IMR-90 (cell line): ENCODE results near the gene RAPGEFL1. TPM values are rescaled to one million over a fixed set of nuclear protein-coding genes. Genes with fewer than 3 reads are reported as not detected.

Source experiments
- ATAC-seq: fragments of 200-7000 bp; cut with Tn5 transposase; 2 replicates; pipeline ENCODE4 v1.9.1; 2020; ENCODE audit warnings: low read depth, mild to moderate bottlenecking, moderate library complexity
- BruUV-seq: library from RNA; stranded (reverse); fragments of 400-500 nt; replicated peaks from 2 replicates; lab custom pipeline; 2021; lab: Mats Ljungman, UMichigan
- CTCF ChIA-PET: fragments of 300-600 bp; formaldehyde crosslinking; extraction: SDS; loops from one replicate; lab custom pipeline; 2021; ENCODE audit warnings: antibody characterized with exemption; lab: Yijun Ruan, JAX
- POLR2A ChIA-PET: fragments of 300-600 bp; sonication (Branson Sonifier 250); formaldehyde crosslinking; loops from one replicate; lab custom pipeline; 2022; ENCODE audit warnings: antibody characterized with exemption; ENCODE audit not compliant: unreplicated experiment; lab: Charles Lee
- DNase-seq: peaks from one replicate; pipeline ENCODE4 v3.0.0; 2013
- H2AFZ ChIP-seq: replicated peaks from 2 replicates; pipeline ENCODE3; 2013; ENCODE audit warnings: low read length, mild to moderate bottlenecking; ENCODE audit not compliant: poor library complexity
- H2AK5ac ChIP-seq: 2 replicates; pipeline ENCODE4 v1.6.1; 2013; ENCODE audit warnings: low read depth, low read length, inconsistent platforms
- H2AK9ac ChIP-seq: replicated peaks from 2 replicates; pipeline ENCODE3; 2013; ENCODE audit warnings: mild to moderate bottlenecking, low read depth, low read length, moderate library complexity; ENCODE audit not compliant: poor library complexity
- H2BK120ac ChIP-seq: 2 replicates; pipeline ENCODE4 v1.6.1; 2013; ENCODE audit warnings: low read depth, low read length, inconsistent platforms
- H2BK15ac ChIP-seq: 3 replicates; pipeline ENCODE4 v1.6.1; 2013; ENCODE audit warnings: low read depth, low read length, inconsistent platforms
- H2BK20ac ChIP-seq: 2 replicates; pipeline ENCODE4 v1.6.1; 2013; ENCODE audit warnings: low read depth, mild to moderate bottlenecking, inconsistent platforms, low read length, moderate library complexity
- H2BK5ac ChIP-seq: 2 replicates; pipeline ENCODE4 v1.6.1; 2013; ENCODE audit warnings: mild to moderate bottlenecking, low read depth, low read length, inconsistent platforms; ENCODE audit not compliant: poor library complexity, severe bottlenecking
- H3K14ac ChIP-seq: replicated peaks from 2 replicates; pipeline ENCODE4 v1.6.1; 2013; ENCODE audit warnings: low read depth, low read length, inconsistent platforms
- H3K18ac ChIP-seq: 2 replicates; pipeline ENCODE4 v1.6.1; 2013; ENCODE audit warnings: low read depth, low read length, control low read depth
- H3K23ac ChIP-seq: 2 replicates; pipeline ENCODE4 v1.6.1; 2013; ENCODE audit warnings: low read depth, low read length, inconsistent platforms
- H3K27ac ChIP-seq: 2 replicates; pipeline ENCODE4 v1.5.1; 2013; ENCODE audit warnings: mild to moderate bottlenecking, control low read depth, low read length; ENCODE audit not compliant: insufficient read depth
- H3K27me3 ChIP-seq: 2 replicates; pipeline ENCODE4 v1.6.1; 2013; ENCODE audit warnings: low read length; ENCODE audit not compliant: control insufficient read depth, insufficient read depth
- H3K36me3 ChIP-seq: 2 replicates; pipeline ENCODE4 v1.6.1; 2013; ENCODE audit warnings: low read length, mixed read lengths; ENCODE audit not compliant: control insufficient read depth, insufficient read depth
- H3K4ac ChIP-seq: 2 replicates; pipeline ENCODE4 v1.6.1; 2013; ENCODE audit warnings: low read depth, low read length, inconsistent platforms
- H3K4me1 ChIP-seq: 2 replicates; pipeline ENCODE4 v1.6.1; 2013; ENCODE audit warnings: low read length, mixed read lengths; ENCODE audit not compliant: control insufficient read depth, insufficient read depth
- H3K4me2 ChIP-seq: 2 replicates; pipeline ENCODE4 v1.6.1; 2013; ENCODE audit warnings: low read depth, mild to moderate bottlenecking, control low read depth, low read length, moderate library complexity
- H3K4me3 ChIP-seq: 2 replicates; pipeline ENCODE4 v1.5.1; 2013; ENCODE audit warnings: low read depth, mild to moderate bottlenecking, control low read depth, low read length, moderate library complexity; ENCODE audit not compliant: insufficient read depth
- H3K56ac ChIP-seq: 2 replicates; pipeline ENCODE4 v1.6.1; 2013; ENCODE audit warnings: low read length, inconsistent platforms; ENCODE audit not compliant: insufficient read depth; ENCODE audit errors: extremely low read depth
- H3K79me1 ChIP-seq, 2 experiments: 2 replicates each; pipeline ENCODE4 v1.6.1; 2013; ENCODE audit warnings: low read length in 2 of 2, inconsistent platforms in 1 of 2, low read depth in 1 of 2
- H3K9ac ChIP-seq: 2 replicates; pipeline ENCODE4 v1.6.1; 2013; ENCODE audit warnings: low read depth, low read length, control low read depth
- H3K9me1 ChIP-seq: 2 replicates; pipeline ENCODE4 v1.6.1; 2013; ENCODE audit warnings: low read length, inconsistent platforms; ENCODE audit not compliant: insufficient read depth
- H3K9me3 ChIP-seq: 2 replicates; pipeline ENCODE4 v1.6.1; 2013; ENCODE audit warnings: low read length; ENCODE audit not compliant: control insufficient read depth, insufficient read depth
- H4K20me1 ChIP-seq: 2 replicates; pipeline ENCODE4 v1.6.1; 2013; ENCODE audit warnings: low read length, inconsistent platforms; ENCODE audit not compliant: insufficient read depth
- H4K5ac ChIP-seq: 2 replicates; pipeline ENCODE4 v1.6.1; 2013; ENCODE audit warnings: mild to moderate bottlenecking, low read depth, low read length, control low read depth
- H4K8ac ChIP-seq, 2 experiments: 2 replicates each; pipeline ENCODE4 v1.6.1; 2013; ENCODE audit warnings: low read depth in 2 of 2, low read length in 2 of 2, control low read depth in 1 of 2, inconsistent platforms in 1 of 2
- H4K91ac ChIP-seq: 2 replicates; pipeline ENCODE4 v1.6.1; 2013; ENCODE audit warnings: low read depth, low read length, inconsistent platforms; ENCODE audit not compliant: insufficient read depth
- BHLHE40 ChIP-seq: fragments of 150-350 bp; IDR thresholded peaks from 2 replicates; pipeline ENCODE4 v1.6.1; 2016; ENCODE audit warnings: mild to moderate bottlenecking, low read depth, low read length
- CHD1 ChIP-seq: IDR thresholded peaks from 2 replicates; pipeline ENCODE4 v1.6.1; 2012; ENCODE audit warnings: low read depth, low read length, improper control_type of control experiment
- FOS ChIP-seq: fragments of 150-350 bp; IDR thresholded peaks from 2 replicates; pipeline ENCODE4 v1.6.1; 2016; ENCODE audit warnings: low read depth, low read length
- MAFK ChIP-seq: IDR thresholded peaks from 2 replicates; pipeline ENCODE4 v1.6.1; 2012; ENCODE audit warnings: low read depth, low read length, improper control_type of control experiment
- MAZ ChIP-seq: IDR thresholded peaks from 2 replicates; pipeline ENCODE4 v1.6.1; 2012; ENCODE audit warnings: low read depth, mild to moderate bottlenecking, low read length, improper control_type of control experiment, moderate library complexity, borderline replicate concordance
- MXI1 ChIP-seq: IDR thresholded peaks from 2 replicates; pipeline ENCODE4 v1.6.1; 2012; ENCODE audit warnings: low read depth, mild to moderate bottlenecking, low read length, moderate library complexity, borderline replicate concordance
- POLR2A ChIP-seq: IDR thresholded peaks from 2 replicates; pipeline ENCODE4 v1.6.1; 2012; ENCODE audit warnings: mild to moderate bottlenecking, low read depth, low read length
- RCOR1 ChIP-seq: IDR thresholded peaks from 2 replicates; pipeline ENCODE4 v1.6.1; 2012; ENCODE audit warnings: mild to moderate bottlenecking, low read length, improper control_type of control experiment; ENCODE audit not compliant: insufficient replicate concordance
- SMC3 ChIP-seq: fragments of 150-350 bp; IDR thresholded peaks from 2 replicates; pipeline ENCODE4 v1.6.1; 2016; ENCODE audit warnings: low read depth, mild to moderate bottlenecking, antibody characterized with exemption, low read length, moderate library complexity
- WGBS, 2 experiments: methylation state at CpG; one replicate each; pipeline versions ENCODE4 v1.1.5 to v1.1.7; 2013; ENCODE audit warnings: missing lambda C conversion rate in 2 of 2; ENCODE audit not compliant: insufficient read length in 1 of 2; ENCODE audit errors: extremely low coverage in 2 of 2; 5-methylcytosine and 5-hydroxymethylcytosine counted together
- dilution Hi-C: fragments of 300-500 bp; cut with HindIII; formaldehyde crosslinking; loops from one replicate; pipeline ENCODE4 v1.14.3; 2018; ENCODE audit warnings: low sequenced_read_pairs; ENCODE audit not compliant: unreplicated experiment
- in situ Hi-C: fragments of 300-500 bp; cut with MboI; formaldehyde crosslinking; loops from 3 replicates; pipeline ENCODE4 v1.14.3; 2019; ENCODE audit warnings: low sequenced_read_pairs, inconsistent platforms, mixed read lengths
- intact Hi-C: fragments of 100-400 bp; cut with micrococcal nuclease; formaldehyde crosslinking; loops from 2 replicates; pipeline ENCODE4 v1.10.0; 2022
- polyA plus RNA-seq, 3 experiments: library from polyadenylated mRNA; depleted of rRNA; stranded (reverse); fragments of >200 nt; gene quantifications; 2 replicates each; pipeline ENCODE4 v1.2.3, GENCODE V29; 2012; ENCODE audit warnings: low replicate concordance in 1 of 3
- total RNA-seq: library from RNA; depleted of rRNA; stranded (reverse); fragments of >200 nt; gene quantifications from 2 replicates; pipeline ENCODE4 v1.2.3, GENCODE V29; 2012
- TF ChIP-seq, protein P1 (sequence below): conservative IDR thresholded peaks from 2 replicates; pipeline ENCODE4 v1.5.1; 2012; ENCODE audit warnings: mild to moderate bottlenecking, low read depth, low read length, improper control_type of control experiment
- TF ChIP-seq, protein P2 (sequence below): fragments of 150-350 bp; IDR thresholded peaks from 2 replicates; pipeline ENCODE4 v1.6.1; 2016; ENCODE audit warnings: low read depth, mild to moderate bottlenecking, low read length, moderate library complexity, borderline replicate concordance

The RAPGEFL1 gene
- total and polyA plus RNA-seq, 2 of the 4 experiments (the other 2 are of a cell fraction): 0.54 to 5.6 TPM

DNA sequence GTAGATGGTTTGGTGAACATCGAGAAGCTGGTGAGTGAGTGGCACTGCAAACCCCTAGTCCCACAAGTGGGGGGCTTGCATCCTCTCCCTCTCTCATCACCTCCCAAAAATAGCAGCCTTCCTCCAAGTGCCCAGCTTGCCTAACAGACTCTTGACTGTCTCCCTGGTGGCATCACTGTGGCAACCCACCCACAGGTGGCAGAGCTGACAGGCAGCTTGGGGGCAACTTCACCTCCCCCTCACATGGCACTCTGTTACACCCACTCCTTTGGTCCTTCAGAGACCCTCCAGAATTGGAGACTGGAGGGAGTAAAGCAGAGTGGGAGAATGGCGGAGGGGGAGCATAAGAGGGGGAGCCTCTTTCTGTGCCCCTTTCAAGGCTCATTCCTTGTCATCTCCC is 15.7 kb downstream of the RAPGEFL1 start (continued):
- TF ChIP-seq, protein P1, sequence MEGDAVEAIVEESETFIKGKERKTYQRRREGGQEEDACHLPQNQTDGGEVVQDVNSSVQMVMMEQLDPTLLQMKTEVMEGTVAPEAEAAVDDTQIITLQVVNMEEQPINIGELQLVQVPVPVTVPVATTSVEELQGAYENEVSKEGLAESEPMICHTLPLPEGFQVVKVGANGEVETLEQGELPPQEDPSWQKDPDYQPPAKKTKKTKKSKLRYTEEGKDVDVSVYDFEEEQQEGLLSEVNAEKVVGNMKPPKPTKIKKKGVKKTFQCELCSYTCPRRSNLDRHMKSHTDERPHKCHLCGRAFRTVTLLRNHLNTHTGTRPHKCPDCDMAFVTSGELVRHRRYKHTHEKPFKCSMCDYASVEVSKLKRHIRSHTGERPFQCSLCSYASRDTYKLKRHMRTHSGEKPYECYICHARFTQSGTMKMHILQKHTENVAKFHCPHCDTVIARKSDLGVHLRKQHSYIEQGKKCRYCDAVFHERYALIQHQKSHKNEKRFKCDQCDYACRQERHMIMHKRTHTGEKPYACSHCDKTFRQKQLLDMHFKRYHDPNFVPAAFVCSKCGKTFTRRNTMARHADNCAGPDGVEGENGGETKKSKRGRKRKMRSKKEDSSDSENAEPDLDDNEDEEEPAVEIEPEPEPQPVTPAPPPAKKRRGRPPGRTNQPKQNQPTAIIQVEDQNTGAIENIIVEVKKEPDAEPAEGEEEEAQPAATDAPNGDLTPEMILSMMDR: no peak
- TF ChIP-seq CHD1 (no peak), MAZ (no peak)

DNA sequence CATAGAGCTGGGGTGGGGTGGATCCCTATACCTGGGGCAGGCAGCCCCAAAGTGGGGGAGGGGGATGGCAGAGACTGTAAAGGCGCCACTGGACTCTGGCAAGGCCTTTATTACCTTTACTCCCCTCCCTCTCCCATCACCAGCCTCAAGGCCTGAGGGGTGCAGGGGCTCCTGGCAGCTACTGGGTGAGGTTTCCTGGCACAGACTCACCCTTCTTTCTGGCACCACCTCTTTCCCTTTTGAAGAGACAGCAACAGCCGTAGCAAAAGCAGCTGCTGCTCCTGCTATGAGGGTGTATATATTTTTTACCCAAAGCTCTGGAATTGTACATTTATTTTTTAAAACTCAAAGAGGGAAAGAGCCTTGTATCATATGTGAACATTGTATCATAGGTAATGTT is 17.6 kb downstream of the RAPGEFL1 start:
- no peak overlapping the region for H2BK15ac ChIP-seq
- peaks cover 1% of the 10 kb centered on the region; the same call in 1 of the 2 replicates for H3K9me3 ChIP-seq
- H3K9ac ChIP-seq: no peak overlapping the region
- H3K27ac ChIP-seq: no peak overlapping the region
- ChIA-PET POLR2A (no interaction called here), CTCF (no interaction called here)
- no TSS peak for BruUV-seq
- peaks cover 7% of the 10 kb centered on the region; the same call in 1 of the 2 replicates for H3K4me1 ChIP-seq
- H4K20me1 ChIP-seq: no peaks in the 10 kb centered on the region
- H4K5ac ChIP-seq: no peak overlapping the region
- no peak overlapping the region for H3K14ac ChIP-seq
- no peaks in the 10 kb centered on the region for H3K27me3 ChIP-seq
- no peak overlapping the region for H3K56ac ChIP-seq
- intact Hi-C loops (no loop called here), in situ Hi-C loops (no loop called here), dilution Hi-C loops (no loop called here)
- peaks cover 3% of the 10 kb centered on the region; the same call in 1 of the 2 replicates for H3K36me3 ChIP-seq
- no CpG with 5 or more reads among the region's 2 CpGs for WGBS, 2 experiments
- no peak overlapping the region for H3K18ac ChIP-seq
- no peak overlapping the region for H3K4ac ChIP-seq
- no peak overlapping the region for H3K4me3 ChIP-seq
- H2AFZ ChIP-seq: no peak overlapping the region
- DNase-seq (no peak), ATAC-seq (no peak)
- no peak for TF ChIP-seq POLR2A
- TF ChIP-seq MAFK: no peak
- no peak for TF ChIP-seq SMC3
- TF ChIP-seq BHLHE40: no peak
- no peak for TF ChIP-seq MXI1
- TF ChIP-seq FOS: no peak
- TF ChIP-seq, protein P2, sequence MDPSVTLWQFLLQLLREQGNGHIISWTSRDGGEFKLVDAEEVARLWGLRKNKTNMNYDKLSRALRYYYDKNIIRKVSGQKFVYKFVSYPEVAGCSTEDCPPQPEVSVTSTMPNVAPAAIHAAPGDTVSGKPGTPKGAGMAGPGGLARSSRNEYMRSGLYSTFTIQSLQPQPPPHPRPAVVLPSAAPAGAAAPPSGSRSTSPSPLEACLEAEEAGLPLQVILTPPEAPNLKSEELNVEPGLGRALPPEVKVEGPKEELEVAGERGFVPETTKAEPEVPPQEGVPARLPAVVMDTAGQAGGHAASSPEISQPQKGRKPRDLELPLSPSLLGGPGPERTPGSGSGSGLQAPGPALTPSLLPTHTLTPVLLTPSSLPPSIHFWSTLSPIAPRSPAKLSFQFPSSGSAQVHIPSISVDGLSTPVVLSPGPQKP: no peak
- TF ChIP-seq RCOR1: no peak
- H2AK5ac ChIP-seq: no peak overlapping the region
- no peaks in the 10 kb centered on the region for H3K79me1 ChIP-seq
- H4K91ac ChIP-seq: no peak overlapping the region
- H2BK120ac ChIP-seq: no peak overlapping the region
- no peak overlapping the region for H3K4me2 ChIP-seq
- H2AK9ac ChIP-seq: no peak overlapping the region
- no peak overlapping the region for H3K23ac ChIP-seq
- H2BK5ac ChIP-seq: no peak overlapping the region
- H2BK20ac ChIP-seq: no peak overlapping the region
- no peaks in the 10 kb centered on the region; the same call in 1 of the 2 replicates for H3K9me1 ChIP-seq
- no peak overlapping the region for H4K8ac ChIP-seq
